ENCODE data around the gene ADCY5.

ADCY5 gene

DNA sequence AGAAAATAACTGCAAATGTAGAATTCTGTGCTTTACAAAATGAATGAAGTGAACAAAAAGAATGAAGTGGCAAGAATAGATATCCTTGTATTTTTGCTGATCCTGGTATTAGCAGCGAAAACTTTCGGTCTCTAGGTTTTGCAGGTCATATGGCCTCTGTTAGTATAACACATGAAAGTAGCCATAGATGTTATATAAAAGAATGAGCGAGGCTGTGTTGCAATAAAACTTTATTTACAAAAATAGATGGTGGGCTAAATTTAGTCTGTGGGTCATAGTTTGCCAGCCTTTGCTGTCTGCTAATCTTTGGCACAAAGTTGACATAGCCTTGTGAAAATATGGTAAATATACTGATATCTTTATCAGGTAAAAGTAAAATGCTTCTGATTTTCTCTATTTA, 212.0 kb downstream of the ADCY5 start:
- DNase-seq, result no peak
